GM21367 (cell line): ENCODE results near the gene TOX3.

Experiments
- ATAC-seq: cut with Tn5 transposase; IDR thresholded peaks from one replicate; pipeline ENCODE4 v1.9.1; 2021; ENCODE audit not compliant: unreplicated experiment

TOX3 gene

GRCh38 chr16:52538511-52538910 is 8.4 kb downstream of the TOX3 start:
- no peak for ATAC-seq

- no peak for ATAC-seq
These were observed 9.4 kb downstream of the TOX3 start for GRCh38 chr16:52537516-52537915.

GRCh38 chr16:52535076-52535475 is 11.9 kb downstream of the TOX3 start:
- no peak for ATAC-seq

GRCh38 chr16:52533296-52533695 is 13.6 kb downstream of the TOX3 start:
- ATAC-seq: no peak

GRCh38 chr16:52532384-52532783 is 14.6 kb downstream of the TOX3 start:
- no peak for ATAC-seq

GRCh38 chr16:52529226-52529625 is 17.7 kb downstream of the TOX3 start:
- no peak for ATAC-seq

- ATAC-seq: no peak
These were observed 18.4 kb downstream of the TOX3 start for GRCh38 chr16:52528393-52529065.

GRCh38 chr16:52526830-52527229 is 20.1 kb downstream of the TOX3 start:
- ATAC-seq: no peak

- no peak for ATAC-seq
These were observed 20.7 kb downstream of the TOX3 start for GRCh38 chr16:52526116-52526828.

GRCh38 chr16:52521570-52521969 is 25.4 kb downstream of the TOX3 start:
- ATAC-seq: no peak

- ATAC-seq: no peak
These were observed 28.1 kb downstream of the TOX3 start for GRCh38 chr16:52518884-52519283.

- no peak for ATAC-seq
These were observed 31.8 kb downstream of the TOX3 start for GRCh38 chr16:52515068-52515671.

GRCh38 chr16:52512297-52512987 is 34.5 kb downstream of the TOX3 start:
- no peak for ATAC-seq

GRCh38 chr16:52501746-52502145 is 45.2 kb downstream of the TOX3 start:
- no peak for ATAC-seq

- ATAC-seq: no peak
These were observed 46.0 kb downstream of the TOX3 start for GRCh38 chr16:52500963-52501362.

GRCh38 chr16:52499060-52499440 is 47.9 kb downstream of the TOX3 start:
- no peak for ATAC-seq

- no peak for ATAC-seq
These were observed 48.4 kb downstream of the TOX3 start for GRCh38 chr16:52498328-52499059.

- no peak for ATAC-seq
These were observed 49.7 kb downstream of the TOX3 start for GRCh38 chr16:52497067-52497816.

- ATAC-seq: no peak
These were observed 50.7 kb downstream of the TOX3 start for GRCh38 chr16:52496051-52496876.
